GM23248 (cell line): ENCODE results near the gene RBM15.

Experiments
- EZH2 ChIP-seq: fragments of 200-600 bp; sonication (generic); IDR thresholded peaks from 2 replicates; pipeline ENCODE4 v1.6.1; 2018; ENCODE audit warnings: antibody characterized with exemption, mild to moderate bottlenecking; ENCODE audit not compliant: insufficient read depth, poor library complexity, severe bottlenecking
- EZH2phosphoT487 ChIP-seq: fragments of 200-600 bp; sonication (generic); IDR thresholded peaks from 2 replicates; pipeline ENCODE4 v1.6.1; 2018; ENCODE audit warnings: antibody characterized with exemption, moderate library complexity, mild to moderate bottlenecking, low read depth; ENCODE audit not compliant: insufficient read depth

GRCh38 chr1:110387048-110387754, 48.0 kb downstream of the RBM15 start:
- TF ChIP-seq EZH2phosphoT487 (no peak), EZH2 (no peak)
